Karpas-422 (cell line): ENCODE results near the gene REEP2. TPM values are rescaled to one million over a fixed set of nuclear protein-coding genes. Genes with fewer than 3 reads are reported as not detected.

ENCODE experiments used
- DNase-seq: peaks from one replicate; pipeline ENCODE4 v3.0.0-alpha.2; 2015
- H2AFZ ChIP-seq: fragments of 200-600 bp; sonication (generic); 2 replicates; pipeline ENCODE4 v1.6.1; 2014; ENCODE audit warnings: antibody characterized with exemption, low read length, mixed read lengths
- H3K27ac ChIP-seq: fragments of 200-600 bp; sonication (generic); 2 replicates; pipeline ENCODE4 v1.5.1; 2014; ENCODE audit warnings: mild to moderate bottlenecking, low read length, moderate library complexity
- H3K27me3 ChIP-seq: fragments of 200-600 bp; sonication (generic); 2 replicates; pipeline ENCODE4 v1.6.1; 2014; ENCODE audit warnings: low read length, mixed read lengths
- H3K36me3 ChIP-seq: fragments of 200-600 bp; sonication (generic); 2 replicates; pipeline ENCODE4 v1.6.1; 2014; ENCODE audit warnings: low read length, mixed read lengths; ENCODE audit not compliant: insufficient read depth
- H3K4me1 ChIP-seq: fragments of 200-600 bp; sonication (generic); 2 replicates; pipeline ENCODE4 v1.6.1; 2014; ENCODE audit warnings: mild to moderate bottlenecking, low read length, mixed read lengths
- H3K4me2 ChIP-seq: fragments of 200-600 bp; sonication (generic); 2 replicates; pipeline ENCODE4 v1.6.1; 2014; ENCODE audit warnings: low read length, low read depth, mild to moderate bottlenecking; ENCODE audit not compliant: poor library complexity, severe bottlenecking
- H3K4me3 ChIP-seq: fragments of 200-600 bp; sonication (generic); 2 replicates; pipeline ENCODE4 v1.5.1; 2014; ENCODE audit warnings: mild to moderate bottlenecking, antibody characterized with exemption, low read length, mixed read lengths
- H3K79me2 ChIP-seq: fragments of 200-600 bp; sonication (generic); 2 replicates; pipeline ENCODE4 v1.6.1; 2014; ENCODE audit warnings: mild to moderate bottlenecking, low read length, mixed read lengths
- H3K9ac ChIP-seq: fragments of 200-600 bp; sonication (generic); 2 replicates; pipeline ENCODE4 v1.6.0; 2014; ENCODE audit warnings: low read length
- H3K9me2 ChIP-seq: fragments of 200-600 bp; sonication (generic), shearing (Covaris generic); replicated peaks from 2 replicates; pipeline ENCODE4 v1.6.0; 2014; ENCODE audit warnings: mild to moderate bottlenecking, low read length, moderate library complexity; ENCODE audit not compliant: insufficient read depth
- H3K9me3 ChIP-seq: fragments of 300-700, 200-600 bp; sonication (generic); 2 replicates; pipeline ENCODE4 v1.6.1; 2014; ENCODE audit warnings: low read length, mixed read lengths
- H4K20me1 ChIP-seq: fragments of 200-600 bp; sonication (generic); 2 replicates; pipeline ENCODE4 v1.6.1; 2014; ENCODE audit warnings: mild to moderate bottlenecking, antibody characterized with exemption, low read length, low read depth; ENCODE audit not compliant: insufficient read depth
- total RNA-seq: library from RNA; depleted of rRNA; stranded (reverse); fragments of >200 nt; shearing (Covaris generic); gene quantifications from 2 replicates; pipeline ENCODE4 v1.2.3, GENCODE V29; 2014; ENCODE audit warnings: low replicate concordance

The REEP2 gene
- total RNA-seq, 1 experiment from 2014 or later = 1.8 TPM

DNA sequence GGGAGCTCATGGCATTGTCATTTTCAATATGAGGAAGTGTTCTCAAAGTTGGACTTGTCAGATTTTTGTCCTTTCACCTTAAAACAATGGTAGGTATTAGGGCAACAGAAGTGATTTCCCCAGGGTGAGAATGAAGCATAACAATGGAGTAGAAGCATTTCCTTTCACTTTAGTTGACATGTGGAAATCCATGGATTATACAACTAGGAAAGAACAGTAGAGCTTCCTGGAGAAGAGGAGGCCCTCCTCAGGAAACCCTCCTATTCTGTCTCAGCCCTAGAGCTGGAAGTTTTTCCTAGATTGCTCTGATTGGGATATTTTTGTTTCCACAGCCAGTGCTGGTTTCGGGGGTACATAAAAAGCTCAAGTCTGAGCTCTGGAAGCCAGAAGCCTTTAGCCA, 13.8 kb upstream of the REEP2 start:
- no peak overlapping the region for H3K27ac ChIP-seq
- no peak for DNase-seq
- no peak overlapping the region for H3K4me3 ChIP-seq
- no peaks in the 10 kb centered on the region for H4K20me1 ChIP-seq
- no peak overlapping the region for H3K9ac ChIP-seq
- no peaks in the 10 kb centered on the region for H3K79me2 ChIP-seq
- H3K36me3 ChIP-seq = peaks cover 56% of the 10 kb centered on the region
- no peak overlapping the region for H3K4me2 ChIP-seq
- no peaks in the 10 kb centered on the region for H3K9me3 ChIP-seq
- no peaks in the 10 kb centered on the region for H3K4me1 ChIP-seq
- H3K9me2 ChIP-seq = no peaks in the 10 kb centered on the region
- H2AFZ ChIP-seq = no peak overlapping the region
- H3K27me3 ChIP-seq = no peaks in the 10 kb centered on the region

DNA sequence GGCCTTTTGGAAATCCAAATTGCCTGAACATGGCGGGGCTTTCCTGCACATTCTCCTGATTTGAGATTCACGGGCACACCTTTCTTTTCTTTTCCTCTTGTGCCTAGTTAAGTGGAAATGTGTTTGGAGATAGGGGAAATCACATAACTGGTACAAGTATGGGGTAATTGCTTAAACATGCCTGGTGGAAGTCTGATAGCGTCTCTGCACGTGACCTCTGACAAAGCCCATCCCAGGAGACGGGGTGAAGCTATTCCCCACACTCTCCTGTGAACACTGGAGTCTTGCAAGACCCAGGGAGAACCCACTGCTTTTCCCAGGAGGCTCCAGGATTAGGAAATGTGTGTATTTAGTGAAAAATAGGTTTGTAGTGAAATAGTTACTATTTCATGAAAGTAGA, 2.9 kb upstream of the REEP2 start:
- Histone ChIP-seq H3K4me3 (no peak overlapping the region), H3K27ac (no peak overlapping the region), H3K9me3 (no peaks in the 10 kb centered on the region), H3K9ac (no peak overlapping the region), H3K36me3 (peaks cover 31% of the 10 kb centered on the region), H3K4me2 (no peak overlapping the region), H2AFZ (no peak overlapping the region), H3K79me2 (no peaks in the 10 kb centered on the region), H3K4me1 (peaks cover 12% of the 10 kb centered on the region), H3K9me2 (no peaks in the 10 kb centered on the region), H3K27me3 (no peaks in the 10 kb centered on the region), H4K20me1 (peaks cover 3% of the 10 kb centered on the region; the same call in 1 of the 2 replicates)
- no peak for DNase-seq

GRCh38 chr5:138438003-138438723, 694 bp upstream of the REEP2 start:
- Histone ChIP-seq H3K4me1 (peaks cover 12% of the 10 kb centered on the region), H3K4me3 (peak overlapping the region; percentile 71), H3K4me2 (peak overlapping the region; percentile 94), H4K20me1 (peaks cover 3% of the 10 kb centered on the region; the same call in 1 of the 2 replicates), H3K36me3 (peaks cover 22% of the 10 kb centered on the region), H3K79me2 (no peaks in the 10 kb centered on the region), H3K9ac (peak overlapping the region; percentile 71), H3K27me3 (no peaks in the 10 kb centered on the region), H3K9me2 (no peaks in the 10 kb centered on the region), H3K9me3 (no peaks in the 10 kb centered on the region), H2AFZ (no peak overlapping the region), H3K27ac (no peak overlapping the region)
- no peak for DNase-seq

DNA sequence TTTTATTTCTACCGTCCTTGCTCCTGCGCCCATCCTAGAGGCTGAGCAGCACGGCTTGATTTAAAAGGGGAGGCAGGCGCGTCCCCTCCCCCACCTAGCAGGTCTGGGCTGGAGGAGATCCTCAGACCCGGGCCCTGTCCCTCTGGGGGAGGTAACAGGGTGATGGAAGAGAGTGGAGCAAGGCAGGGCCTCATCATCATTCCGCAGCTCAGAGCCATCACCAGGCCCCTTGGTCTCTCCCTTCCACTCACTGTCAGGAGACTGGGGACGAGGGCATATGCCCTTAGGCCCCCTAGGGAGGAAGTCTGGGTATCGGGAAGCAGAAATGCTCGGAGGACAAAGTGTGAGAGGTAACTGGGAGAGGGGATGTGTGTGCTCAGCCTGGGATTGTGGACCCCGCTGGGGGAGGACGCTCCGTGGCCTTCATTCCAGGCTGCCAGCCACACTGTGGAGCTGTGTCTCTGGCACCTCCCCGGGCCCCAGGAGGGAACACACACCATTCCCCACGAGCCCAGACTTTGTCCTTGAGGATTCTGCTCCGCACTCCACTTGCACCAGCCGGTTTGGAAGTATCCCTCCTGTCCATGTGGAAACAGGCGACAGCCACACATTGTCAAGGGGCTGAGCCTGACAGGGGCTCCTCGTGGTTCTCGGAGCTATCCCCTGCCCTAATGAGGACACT, 761 bp downstream of the REEP2 start:
- no peak for DNase-seq
- no peak overlapping the region for H3K27ac ChIP-seq
- H3K36me3 ChIP-seq = peaks cover 20% of the 10 kb centered on the region
- H3K9me3 ChIP-seq = no peaks in the 10 kb centered on the region
- no peaks in the 10 kb centered on the region for H3K9me2 ChIP-seq
- H3K79me2 ChIP-seq = no peaks in the 10 kb centered on the region
- H2AFZ ChIP-seq = peak overlapping the region; percentile 70; the same call in 1 of the 2 replicates
- H3K4me1 ChIP-seq = peaks cover 12% of the 10 kb centered on the region
- no peaks in the 10 kb centered on the region for H3K27me3 ChIP-seq
- H3K4me3 ChIP-seq = peak overlapping the region; percentile 71
- peak overlapping the region; percentile 71 for H3K9ac ChIP-seq
- peaks cover 3% of the 10 kb centered on the region; the same call in 1 of the 2 replicates for H4K20me1 ChIP-seq
- peak overlapping the region; percentile 94 for H3K4me2 ChIP-seq

DNA sequence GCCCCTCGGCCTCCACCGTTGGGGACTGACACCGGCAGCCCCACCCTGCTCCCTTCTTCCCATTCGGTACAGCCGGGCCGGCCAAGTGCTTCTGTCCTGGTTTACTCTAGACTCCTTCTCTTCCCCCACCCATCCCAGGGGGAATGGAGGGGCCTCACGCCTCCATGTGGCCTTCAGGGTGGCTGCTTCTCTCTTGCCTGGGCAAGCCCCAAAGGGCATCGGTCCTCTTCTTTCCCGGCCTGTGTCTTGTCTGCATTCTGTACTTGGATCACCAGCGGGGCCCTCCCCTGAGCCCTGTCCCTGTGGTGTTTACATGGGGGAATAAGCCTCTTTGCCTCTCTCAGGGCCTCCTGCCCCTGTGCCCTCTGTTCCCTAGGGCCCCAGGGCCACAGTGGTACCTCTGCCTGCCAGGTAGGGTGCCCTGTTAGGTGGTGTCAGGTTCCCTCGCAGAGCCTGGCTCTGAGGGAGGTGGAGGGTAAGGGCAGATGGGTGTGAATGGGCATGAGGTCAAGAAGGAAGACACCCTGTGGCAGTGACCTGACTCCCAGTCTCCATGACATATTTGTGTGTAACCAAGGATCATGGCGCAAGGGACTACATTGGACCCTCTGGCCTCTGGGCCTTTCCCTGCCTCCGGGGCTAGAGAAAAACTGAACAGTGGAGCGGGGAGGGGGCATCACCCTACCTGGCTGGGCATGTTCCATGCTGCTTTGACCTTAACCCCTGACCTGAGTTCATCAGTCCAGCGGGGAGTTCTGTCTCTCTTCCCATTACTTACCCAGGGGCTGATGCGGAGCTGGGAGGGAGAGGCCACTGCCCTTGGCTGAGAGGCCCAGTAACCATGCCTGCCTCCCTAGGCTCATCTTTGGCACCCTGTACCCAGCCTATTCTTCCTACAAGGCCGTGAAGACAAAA, 1.6 kb downstream of the REEP2 start:
- Histone ChIP-seq H3K9me2 (no peaks in the 10 kb centered on the region), H3K36me3 (peaks cover 12% of the 10 kb centered on the region), H3K27ac (no peak overlapping the region), H3K4me1 (peaks cover 12% of the 10 kb centered on the region), H3K9me3 (no peaks in the 10 kb centered on the region), H3K4me2 (no peak overlapping the region), H2AFZ (no peak overlapping the region), H3K27me3 (no peaks in the 10 kb centered on the region), H3K4me3 (no peak overlapping the region), H3K9ac (no peak overlapping the region), H4K20me1 (peaks cover 3% of the 10 kb centered on the region; the same call in 1 of the 2 replicates), H3K79me2 (no peaks in the 10 kb centered on the region)
- no peak for DNase-seq

- Histone ChIP-seq H3K4me3 (no peak overlapping the region), H3K4me2 (no peak overlapping the region)
- DNase-seq = no peak
Observed at GRCh38 chr5:138441221-138441620, 2.4 kb downstream of the REEP2 start.

DNA sequence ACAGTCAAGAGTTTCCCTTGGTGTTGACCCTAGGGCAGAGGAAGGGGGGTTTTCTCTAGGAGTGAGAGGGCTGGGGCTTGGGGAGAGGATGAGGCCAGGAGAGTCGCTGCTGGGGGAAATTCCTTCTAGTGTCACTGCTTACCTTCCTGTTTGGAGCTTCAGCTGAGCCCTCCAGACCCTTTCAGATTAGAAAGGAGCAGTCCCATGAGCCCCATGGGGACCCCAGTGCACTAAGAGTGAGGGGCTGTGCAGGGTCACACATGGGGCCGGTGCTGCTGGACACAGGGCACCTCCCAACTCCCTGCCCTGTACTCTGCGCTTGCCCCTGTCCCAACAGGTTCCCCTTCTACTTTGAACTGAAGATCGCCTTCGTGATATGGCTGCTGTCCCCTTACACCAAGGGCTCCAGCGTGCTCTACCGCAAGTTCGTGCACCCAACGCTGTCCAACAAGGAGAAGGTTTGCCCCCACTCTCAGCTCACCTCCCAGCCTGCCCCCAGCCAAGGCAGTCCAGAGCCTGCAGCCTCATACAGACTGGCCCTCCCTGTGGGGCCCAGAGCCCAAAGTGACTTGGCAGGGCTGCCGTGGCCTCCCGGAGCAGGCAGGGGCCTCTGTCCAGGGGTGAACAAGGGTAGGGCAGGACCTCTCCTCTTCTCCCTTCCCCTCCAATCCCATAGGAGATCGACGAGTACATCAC, 5.4 kb downstream of the REEP2 start:
- no peak overlapping the region for H3K27ac ChIP-seq
- H3K9ac ChIP-seq = no peak overlapping the region
- H3K9me3 ChIP-seq = no peaks in the 10 kb centered on the region
- no peaks in the 10 kb centered on the region for H4K20me1 ChIP-seq
- no peak overlapping the region for H2AFZ ChIP-seq
- H3K4me3 ChIP-seq = no peak overlapping the region
- no peak for DNase-seq
- no peaks in the 10 kb centered on the region for H3K36me3 ChIP-seq
- no peaks in the 10 kb centered on the region for H3K79me2 ChIP-seq
- H3K4me2 ChIP-seq = no peak overlapping the region
- no peaks in the 10 kb centered on the region for H3K9me2 ChIP-seq
- H3K27me3 ChIP-seq = no peaks in the 10 kb centered on the region
- peaks cover 4% of the 10 kb centered on the region for H3K4me1 ChIP-seq

More at GRCh38 chr5:138441221-138441620, 2.4 kb downstream of the REEP2 start:
- Histone ChIP-seq H2AFZ (no peak overlapping the region), H3K79me2 (no peaks in the 10 kb centered on the region), H3K27ac (no peak overlapping the region), H4K20me1 (peaks cover 3% of the 10 kb centered on the region; the same call in 1 of the 2 replicates), H3K36me3 (peaks cover 4% of the 10 kb centered on the region; the same call in 1 of the 2 replicates), H3K27me3 (no peaks in the 10 kb centered on the region), H3K9ac (no peak overlapping the region), H3K9me3 (no peaks in the 10 kb centered on the region), H3K9me2 (no peaks in the 10 kb centered on the region), H3K4me1 (peaks cover 12% of the 10 kb centered on the region)
